ES-I3 (cell line): ENCODE measurements around the gene CD300LG.

Experiments used
- H3K36me3 ChIP-seq: 2 replicates; pipeline ENCODE4 v1.6.1; 2013; ENCODE audit warnings: mild to moderate bottlenecking, low read length, control low read depth, moderate library complexity; ENCODE audit not compliant: insufficient read depth
- H3K4me1 ChIP-seq: 2 replicates; pipeline ENCODE4 v1.6.1; 2013; ENCODE audit warnings: mild to moderate bottlenecking, control low read depth, low read length; ENCODE audit not compliant: insufficient read depth
- H3K9ac ChIP-seq: 2 replicates; pipeline ENCODE4 v1.6.1; 2013; ENCODE audit warnings: low read depth, mild to moderate bottlenecking, low read length, moderate library complexity
- H3K9me3 ChIP-seq: 2 replicates; pipeline ENCODE4 v1.6.1; 2013; ENCODE audit warnings: mild to moderate bottlenecking, low read length, moderate library complexity; ENCODE audit not compliant: control insufficient read depth, insufficient read depth

The CD300LG gene

GRCh38 chr17:43873815-43874214 lies 26.8 kb downstream of the CD300LG start:
- H3K36me3 ChIP-seq: no peaks in the 10 kb centered on the region
- no peak overlapping the region for H3K9ac ChIP-seq
- H3K4me1 ChIP-seq: peaks cover 1% of the 10 kb centered on the region; the same call in 1 of the 2 replicates
- no peaks in the 10 kb centered on the region for H3K9me3 ChIP-seq

DNA sequence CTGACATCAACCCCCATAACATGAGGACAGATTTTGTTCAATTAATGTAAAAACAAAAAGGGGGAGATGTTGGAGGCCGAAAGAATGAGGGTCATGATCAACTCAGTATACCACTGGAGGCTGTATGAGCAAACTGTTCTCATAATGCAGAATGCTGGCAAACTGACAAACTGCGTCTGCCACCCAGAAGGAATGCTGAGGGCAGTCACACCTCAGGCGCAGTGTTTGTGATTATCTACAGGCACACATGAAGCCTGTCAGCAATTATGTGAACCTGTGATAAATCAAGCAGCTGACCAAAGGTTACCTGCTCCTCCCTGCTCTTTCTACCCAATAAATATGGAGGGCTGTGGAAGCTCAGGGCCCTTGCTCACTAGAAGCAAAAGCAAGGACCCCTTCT lies 27.3 kb downstream of the CD300LG start:
- Histone ChIP-seq H3K9ac (no peak overlapping the region), H3K36me3 (no peaks in the 10 kb centered on the region), H3K4me1 (peaks cover 6% of the 10 kb centered on the region; the same call in 1 of the 2 replicates), H3K9me3 (no peaks in the 10 kb centered on the region)

DNA sequence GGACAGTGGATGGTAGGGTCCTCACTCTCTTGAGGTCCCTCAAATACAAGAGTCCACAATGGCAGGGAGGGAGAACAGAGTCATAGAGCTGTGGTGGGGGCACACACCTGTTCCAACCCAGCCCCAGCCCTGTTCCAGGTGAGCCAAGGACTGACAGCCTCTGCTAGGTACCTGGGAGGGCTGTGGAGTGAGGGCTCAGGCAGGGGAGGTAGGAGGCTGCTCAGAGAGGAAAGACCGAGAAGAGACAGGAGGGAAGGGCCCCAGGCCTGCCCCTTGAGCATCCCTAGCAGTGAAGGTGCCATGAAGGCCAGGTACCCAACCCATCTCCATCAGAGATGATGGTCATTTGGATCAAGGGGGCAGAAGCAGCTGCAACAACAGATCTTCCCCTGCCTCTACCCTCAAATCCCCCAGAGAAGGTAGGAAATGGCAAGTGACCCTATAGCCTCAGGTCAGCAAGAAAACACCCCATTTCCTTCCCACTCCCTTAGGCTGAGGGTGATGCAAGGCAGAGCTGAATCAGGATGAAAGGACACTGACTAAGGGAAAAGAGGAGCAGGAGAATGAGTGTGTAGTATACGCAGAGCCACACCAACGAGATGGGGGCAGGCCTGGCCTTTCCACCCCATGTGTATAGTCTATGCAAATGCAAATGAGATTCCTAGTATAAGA lies 28.6 kb downstream of the CD300LG start:
- Histone ChIP-seq H3K36me3 (no peaks in the 10 kb centered on the region), H3K9ac (no peak overlapping the region), H3K4me1 (peaks cover 8% of the 10 kb centered on the region; the same call in 1 of the 2 replicates), H3K9me3 (no peaks in the 10 kb centered on the region)

- no peaks in the 10 kb centered on the region for H3K9me3 ChIP-seq
- H3K9ac ChIP-seq: no peak overlapping the region
- peaks cover 8% of the 10 kb centered on the region; the same call in 1 of the 2 replicates for H3K4me1 ChIP-seq
- H3K36me3 ChIP-seq: no peaks in the 10 kb centered on the region
These were observed 30.1 kb downstream of the CD300LG start for GRCh38 chr17:43877031-43877430.

DNA sequence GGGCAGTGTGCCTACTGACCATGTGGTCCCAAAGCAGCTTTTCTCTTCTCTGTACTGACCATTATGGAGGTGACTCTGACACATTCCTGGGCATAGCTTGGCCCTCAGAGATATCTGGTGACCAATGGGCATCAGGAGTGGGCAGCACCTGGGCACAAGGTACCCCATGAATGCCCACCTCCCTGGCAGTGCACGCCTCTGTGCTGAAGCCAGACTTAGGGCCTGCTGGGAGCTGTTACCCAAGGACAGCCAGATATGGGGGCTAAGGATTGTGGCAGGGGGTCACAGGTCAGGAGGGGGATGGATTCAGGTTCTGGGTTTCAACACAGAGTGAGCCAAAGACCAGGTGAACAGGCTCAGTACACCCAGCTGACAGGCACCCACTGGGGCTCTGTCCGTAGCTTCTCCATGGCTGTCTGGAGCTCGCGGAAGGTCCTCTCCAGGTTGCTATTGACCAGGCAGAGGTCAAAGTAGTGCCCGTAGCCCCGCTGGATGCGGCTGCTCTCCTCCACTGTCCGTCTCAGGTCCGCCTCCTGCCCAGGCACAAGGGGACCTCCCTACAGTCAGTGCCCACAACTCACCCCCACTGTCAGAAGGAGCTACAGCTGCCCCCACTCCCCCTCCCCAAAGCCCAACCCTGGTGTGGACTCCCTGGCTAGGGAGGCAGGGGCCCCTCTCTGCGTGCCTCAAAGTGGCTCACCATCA lies 30.6 kb downstream of the CD300LG start:
- Histone ChIP-seq H3K4me1 (peaks cover 8% of the 10 kb centered on the region; the same call in 1 of the 2 replicates), H3K9me3 (no peaks in the 10 kb centered on the region), H3K36me3 (no peaks in the 10 kb centered on the region), H3K9ac (no peak overlapping the region)

- no peaks in the 10 kb centered on the region for H3K36me3 ChIP-seq
- H3K9me3 ChIP-seq: no peaks in the 10 kb centered on the region
- H3K9ac ChIP-seq: no peak overlapping the region
- H3K4me1 ChIP-seq: peaks cover 8% of the 10 kb centered on the region; the same call in 1 of the 2 replicates
These were observed 31.5 kb downstream of the CD300LG start for GRCh38 chr17:43878260-43879175.

DNA sequence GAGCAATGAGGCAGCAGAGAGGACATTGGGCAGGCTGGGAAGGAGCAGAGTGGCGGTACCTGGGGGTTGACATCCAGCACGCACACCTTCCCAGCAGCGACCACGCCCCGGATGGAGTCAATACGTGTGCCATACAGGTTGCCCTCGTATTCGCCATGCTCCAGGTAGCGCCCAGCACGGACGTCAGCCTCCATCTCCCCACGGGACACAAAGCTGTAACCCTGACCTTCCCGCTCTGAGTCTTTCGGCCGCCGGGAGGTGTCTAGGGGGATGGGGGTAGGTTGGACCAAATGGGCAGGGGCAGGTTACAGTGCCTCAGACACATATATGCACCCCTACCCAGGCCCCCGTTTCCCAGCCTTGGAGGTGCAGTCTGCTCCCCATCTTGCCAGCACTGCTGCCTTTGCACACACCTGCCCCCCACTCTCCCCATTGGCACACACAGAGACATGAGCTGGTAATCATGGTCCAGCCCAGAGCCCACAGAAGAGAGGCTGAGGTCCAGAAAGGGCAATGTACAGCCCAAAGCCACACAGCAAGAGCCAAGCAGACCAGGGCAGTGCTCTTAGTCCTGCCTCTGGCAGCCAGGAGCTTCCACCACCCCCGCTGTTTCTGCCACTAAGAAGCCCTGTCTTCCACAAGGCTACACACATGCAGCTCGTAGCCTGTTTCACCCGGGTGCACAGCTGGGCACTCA lies 32.9 kb downstream of the CD300LG start:
- Histone ChIP-seq H3K9me3 (no peaks in the 10 kb centered on the region), H3K36me3 (no peaks in the 10 kb centered on the region), H3K4me1 (peaks cover 8% of the 10 kb centered on the region; the same call in 1 of the 2 replicates), H3K9ac (no peak overlapping the region)

DNA sequence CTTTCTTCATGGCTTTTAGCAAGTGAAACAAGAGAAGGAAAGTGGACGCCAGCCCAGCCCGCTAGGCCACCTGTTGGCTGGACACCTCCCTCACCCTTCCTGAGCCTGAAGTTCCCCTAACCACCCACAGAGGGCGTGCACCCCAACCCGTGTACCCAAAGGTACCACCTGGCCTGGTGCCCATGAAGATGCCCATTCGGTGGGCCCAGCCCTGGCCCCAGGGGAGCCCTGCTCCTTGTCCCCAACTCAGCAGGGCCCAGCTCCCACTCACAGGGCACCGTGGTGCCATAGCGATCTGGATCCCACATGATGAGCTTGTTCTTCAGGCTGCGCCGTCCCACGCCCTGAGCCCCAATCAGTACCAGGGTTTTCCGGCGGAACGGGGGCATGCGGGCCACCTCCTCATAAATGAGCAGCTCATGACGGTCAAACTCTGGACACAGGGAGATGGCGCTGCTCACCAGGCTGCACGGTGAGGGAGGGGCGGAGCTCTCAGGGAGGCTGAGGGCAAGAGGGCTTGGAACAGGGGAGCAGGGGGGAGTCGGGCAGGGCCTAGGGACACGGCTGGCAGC lies 33.5 kb downstream of the CD300LG start:
- Histone ChIP-seq H3K9ac (no peak overlapping the region), H3K9me3 (no peaks in the 10 kb centered on the region), H3K36me3 (no peaks in the 10 kb centered on the region), H3K4me1 (peaks cover 8% of the 10 kb centered on the region; the same call in 1 of the 2 replicates)

DNA sequence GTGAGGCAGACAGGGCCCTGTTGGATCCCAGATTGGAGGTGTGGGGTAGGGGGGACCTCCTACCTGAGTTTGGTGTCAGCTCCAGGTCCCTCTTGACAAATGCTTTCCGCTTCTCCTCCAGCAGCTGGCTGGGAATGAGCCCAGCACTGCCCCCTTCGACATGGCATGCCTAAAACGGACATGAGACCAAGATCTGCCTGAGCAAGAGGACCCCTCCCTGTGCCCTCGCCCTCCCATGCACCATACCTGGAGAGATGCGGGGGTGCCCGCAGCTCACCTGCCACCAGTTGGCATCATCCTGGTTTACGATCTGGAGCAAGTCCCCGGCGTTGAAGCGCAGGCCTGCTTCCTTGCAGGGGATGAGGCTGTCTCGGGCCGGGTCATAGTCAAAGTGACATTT lies 34.2 kb downstream of the CD300LG start:
- Histone ChIP-seq H3K9me3 (no peaks in the 10 kb centered on the region), H3K36me3 (no peaks in the 10 kb centered on the region), H3K4me1 (peaks cover 8% of the 10 kb centered on the region; the same call in 1 of the 2 replicates), H3K9ac (no peak overlapping the region)

DNA sequence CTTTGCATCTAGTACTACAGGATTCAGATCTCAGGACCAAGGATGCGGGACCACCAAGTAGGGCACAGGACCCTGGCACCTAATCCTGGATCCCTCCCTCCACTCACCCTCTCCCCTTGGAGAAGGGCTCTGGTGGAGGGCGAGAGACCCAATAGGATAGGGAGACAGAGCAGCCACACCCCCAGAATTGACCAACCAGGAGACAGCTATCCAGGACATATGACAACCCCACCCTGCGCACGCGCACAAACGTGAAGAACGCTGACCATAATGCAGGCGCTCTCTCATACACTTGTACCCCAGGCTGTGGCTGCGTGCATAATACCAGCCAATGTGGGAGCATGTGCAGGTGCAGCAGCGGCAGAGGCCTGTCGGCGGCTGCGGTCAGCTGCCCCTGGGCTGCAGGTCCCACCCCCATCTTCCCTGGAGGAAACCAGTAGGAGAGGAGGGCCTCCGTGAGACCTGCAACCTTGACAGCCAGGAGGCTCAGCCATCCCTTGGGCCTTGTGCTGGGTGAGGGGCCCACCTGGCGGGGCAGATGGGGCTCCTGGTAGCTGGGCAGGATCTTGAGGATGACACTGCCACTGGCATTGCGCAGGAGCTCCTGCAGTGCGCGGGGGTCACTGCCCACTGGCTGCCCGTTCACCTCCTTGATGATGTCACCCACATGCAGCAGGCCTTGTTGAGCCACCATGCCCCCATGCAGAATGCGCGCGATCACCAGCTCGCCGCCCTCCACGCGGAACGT lies 35.0 kb downstream of the CD300LG start:
- Histone ChIP-seq H3K36me3 (no peaks in the 10 kb centered on the region), H3K9ac (no peak overlapping the region), H3K9me3 (no peaks in the 10 kb centered on the region), H3K4me1 (peaks cover 8% of the 10 kb centered on the region; the same call in 1 of the 2 replicates)

GRCh38 chr17:43882761-43883415 lies 35.9 kb downstream of the CD300LG start:
- Histone ChIP-seq H3K36me3 (no peaks in the 10 kb centered on the region), H3K9me3 (no peaks in the 10 kb centered on the region), H3K4me1 (peaks cover 8% of the 10 kb centered on the region; the same call in 1 of the 2 replicates), H3K9ac (no peak overlapping the region)

- no peak overlapping the region for H3K9ac ChIP-seq
- H3K9me3 ChIP-seq: no peaks in the 10 kb centered on the region
- peaks cover 26% of the 10 kb centered on the region for H3K4me1 ChIP-seq
- no peaks in the 10 kb centered on the region for H3K36me3 ChIP-seq
These were observed 41.6 kb downstream of the CD300LG start for GRCh38 chr17:43888548-43888947.

DNA sequence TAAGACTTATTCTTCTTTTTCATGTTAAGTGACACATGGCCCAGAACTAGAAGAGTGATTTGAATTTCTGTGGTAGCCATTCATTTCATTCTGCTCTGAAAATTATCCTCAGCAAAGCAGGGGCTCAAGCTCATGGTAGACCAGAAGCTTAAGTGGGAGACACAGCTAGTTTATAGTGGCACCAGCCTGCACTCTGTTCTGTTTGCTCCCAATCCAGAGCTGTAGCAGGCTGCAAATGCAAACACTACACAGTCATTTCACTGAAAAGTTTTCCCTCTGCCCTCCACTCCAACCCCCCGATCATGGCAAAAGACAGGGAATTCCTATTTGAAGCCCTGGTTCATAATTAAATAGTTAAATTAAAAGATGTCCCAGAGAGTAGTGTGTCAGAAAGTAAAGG lies 43.3 kb downstream of the CD300LG start:
- Histone ChIP-seq H3K9ac (no peak overlapping the region), H3K36me3 (no peaks in the 10 kb centered on the region), H3K4me1 (peaks cover 28% of the 10 kb centered on the region), H3K9me3 (no peaks in the 10 kb centered on the region)
